A549 (cell line): ENCODE measurements around the gene THEMIS. TPM values are rescaled to one million over a fixed set of nuclear protein-coding genes. Genes with fewer than 3 reads are reported as not detected.
A peak's percentile ranks its signal among the peaks of the same experiment; 100 is the strongest.

Source experiments
- ATAC-seq, 2 experiments: fragments of 200-7000 bp in 1 of 2; fragments of >200 bp in 1 of 2; cut with Nextera tagmentation in 1 of 2; cut with Tn5 transposase in 1 of 2; 3 replicates each; pipeline versions ENCODE4 v1.8.0 to v1.9.1; 2018 to 2020; ENCODE audit warnings: mild to moderate bottlenecking in 1 of 2, moderate library complexity in 1 of 2
- CTCF ChIA-PET: fragments of 300-600 bp; sonication (Branson Sonifier 250); formaldehyde crosslinking; extraction: SDS; loops from one replicate; lab custom pipeline; 2021; ENCODE audit warnings: antibody characterized with exemption, inconsistent platforms; lab: Yijun Ruan, JAX
- POLR2A ChIA-PET: fragments of 350-600 bp; formaldehyde crosslinking; extraction: SDS; loops from one replicate; lab custom pipeline; 2021; ENCODE audit warnings: antibody characterized with exemption, inconsistent platforms; lab: Yijun Ruan, JAX
- DNase-seq, 2 experiments: peaks; one replicate each; pipeline versions ENCODE4 v3.0.0 to v3.0.0-alpha.2; 2011 to 2016; ENCODE audit warnings: low read depth in 1 of 2, low spot score in 1 of 2
- FAIRE-seq: peaks from 2 replicates; lab custom pipeline; 2011; peaks lifted over from hg19 to GRCh38; lab: Jason Lieb, UNC
- H3K27ac ChIP-seq, 2 experiments: fragments of >200 bp; sonication (Bioruptor Twin); formaldehyde crosslinking; 3 replicates each; pipeline ENCODE4 v1.5.1; 2016 to 2017
- H3K4me1 ChIP-seq: fragments of >200 bp; sonication (Bioruptor Twin); formaldehyde crosslinking; 3 replicates; pipeline ENCODE4 v1.6.1; 2016
- H3K4me2 ChIP-seq: fragments of >200 bp; sonication (Bioruptor Twin); formaldehyde crosslinking; 3 replicates; pipeline ENCODE4 v1.6.1; 2016
- H3K4me3 ChIP-seq: fragments of >200 bp; sonication (Bioruptor Twin); formaldehyde crosslinking; 3 replicates; pipeline ENCODE4 v1.5.1; 2016
- H3K9me3 ChIP-seq: fragments of >200 bp; sonication (Bioruptor Twin); formaldehyde crosslinking; 3 replicates; pipeline ENCODE4 v1.6.1; 2016
- BHLHE40 ChIP-seq: IDR thresholded peaks from 2 replicates; pipeline ENCODE4 v1.6.1; 2012; ENCODE audit warnings: low read depth, low read length, inconsistent platforms
- CBX2 ChIP-seq: fragments of 200-600 bp; sonication (generic); IDR thresholded peaks from 2 replicates; pipeline ENCODE4 v1.6.1; 2016; ENCODE audit warnings: low read depth, mild to moderate bottlenecking, borderline replicate concordance
- CEBPB ChIP-seq, 2 experiments: fragments of >200 bp in 1 of 2; sonication (Bioruptor Twin) in 1 of 2; formaldehyde crosslinking in 1 of 2; IDR thresholded peaks; 2 replicates each; pipeline ENCODE4 v1.6.1; 2012 to 2016
- CHD4 ChIP-seq: fragments of 200-600 bp; sonication (generic); IDR thresholded peaks from 2 replicates; pipeline ENCODE4 v1.6.1; 2016; ENCODE audit warnings: antibody characterized with exemption, mild to moderate bottlenecking, borderline replicate concordance
- EHMT2 ChIP-seq: fragments of 200-600 bp; sonication (generic); IDR thresholded peaks from 2 replicates; pipeline ENCODE4 v1.6.1; 2016; ENCODE audit warnings: antibody characterized with exemption, low read depth, mild to moderate bottlenecking, moderate library complexity
- ELK1 ChIP-seq: fragments of 150-350 bp; IDR thresholded peaks from 2 replicates; pipeline ENCODE4 v1.6.1; 2014; ENCODE audit warnings: low read depth, mild to moderate bottlenecking, low read length
- EP300 ChIP-seq, 2 experiments: fragments of >200 bp; sonication (Bioruptor Twin); formaldehyde crosslinking; IDR thresholded peaks; 2 replicates in 1 of 2; 3 replicates in 1 of 2; pipeline ENCODE4 v1.6.1; 2016 to 2017
- ESRRA ChIP-seq: fragments of 150-350 bp; IDR thresholded peaks from 2 replicates; pipeline ENCODE4 v1.6.1; 2014; ENCODE audit warnings: mild to moderate bottlenecking, low read length, borderline replicate concordance
- FOSL2 ChIP-seq, 2 experiments: fragments of 450-650 bp in 1 of 2; fragments of >200 bp in 1 of 2; sonication (Bioruptor Twin) in 1 of 2; formaldehyde crosslinking; IDR thresholded peaks; 2 replicates each; pipeline versions ENCODE4 v1.5.0 to v1.6.1; 2016 to 2020; ENCODE audit warnings: mild to moderate bottlenecking in 1 of 2, moderate library complexity in 1 of 2
- GATA3 ChIP-seq: IDR thresholded peaks from 2 replicates; pipeline ENCODE4 v1.6.1; 2012; ENCODE audit warnings: borderline replicate concordance
- HES2 ChIP-seq: fragments of >200 bp; sonication (Bioruptor Twin); formaldehyde crosslinking; IDR thresholded peaks from 2 replicates; pipeline ENCODE4 v1.6.1; 2016
- HOXB13 ChIP-seq: fragments of 250-450 bp; sonication (Bioruptor Pico); IDR thresholded peaks from 2 replicates; pipeline ENCODE4 v1.5.0; 2020; ENCODE audit warnings: low read depth, mild to moderate bottlenecking, moderate library complexity
- HOXB5 ChIP-seq: fragments of 250-450 bp; sonication (Bioruptor Pico); IDR thresholded peaks from 2 replicates; pipeline ENCODE4 v1.5.0; 2020; ENCODE audit warnings: mild to moderate bottlenecking, moderate library complexity
- KDM1A ChIP-seq: fragments of 200-600 bp; sonication (generic); IDR thresholded peaks from 2 replicates; pipeline ENCODE4 v1.6.1; 2016; ENCODE audit warnings: low read depth, mild to moderate bottlenecking
- KDM5A ChIP-seq: fragments of 200-600 bp; sonication (generic); IDR thresholded peaks from 2 replicates; pipeline ENCODE4 v1.6.1; 2016; ENCODE audit warnings: antibody characterized with exemption, mild to moderate bottlenecking
- RAD21 ChIP-seq, 2 experiments: fragments of >200 bp in 1 of 2; sonication (Bioruptor Twin) in 1 of 2; formaldehyde crosslinking in 1 of 2; IDR thresholded peaks in 1 of 2; conservative IDR thresholded peaks in 1 of 2; 2 replicates in 1 of 2; 3 replicates in 1 of 2; pipeline ENCODE4 v1.6.1; 2012 to 2018; ENCODE audit warnings: inconsistent platforms in 1 of 2
- RARB ChIP-seq: fragments of 250-450 bp; sonication (Bioruptor Pico); IDR thresholded peaks from 2 replicates; pipeline ENCODE4 v1.8.0; 2021; ENCODE audit warnings: mild to moderate bottlenecking, moderate library complexity
- RFX5 ChIP-seq: fragments of 450-650 bp; IDR thresholded peaks from 2 replicates; pipeline ENCODE4 v1.7.1; 2014; ENCODE audit warnings: antibody characterized with exemption, mild to moderate bottlenecking, moderate library complexity
- RNF2 ChIP-seq: fragments of 200-600 bp; sonication (generic); IDR thresholded peaks from 2 replicates; pipeline ENCODE4 v1.6.1; 2016; ENCODE audit warnings: low read depth, mild to moderate bottlenecking, antibody characterized with exemption, moderate library complexity, borderline replicate concordance
- SMC3 ChIP-seq: fragments of >200 bp; sonication (Bioruptor Twin); formaldehyde crosslinking; IDR thresholded peaks from 3 replicates; pipeline ENCODE4 v1.6.1; 2018; ENCODE audit warnings: inconsistent platforms
- ZNF302 ChIP-seq: fragments of 250-450 bp; sonication (Bioruptor Pico); IDR thresholded peaks from 2 replicates; pipeline ENCODE4 v1.9.0; 2021; ENCODE audit warnings: inconsistent platforms, mild to moderate bottlenecking, moderate library complexity
- ZSCAN20 ChIP-seq: fragments of 250-450 bp; sonication (Bioruptor Pico); IDR thresholded peaks from 2 replicates; pipeline ENCODE4 v1.8.0; 2022; ENCODE audit warnings: mild to moderate bottlenecking, moderate library complexity
- WGBS: methylation state at CpG from one replicate; pipeline ENCODE4 v1.1.6; 2017; ENCODE audit errors: missing lambda C conversion rate; 5-methylcytosine and 5-hydroxymethylcytosine counted together
- polyA plus RNA-seq, 4 experiments: library from polyadenylated mRNA; depleted of rRNA in 3 of 4; stranded (reverse); fragments of >200 nt; fragmentation: RNase III in 1 of 4; extraction: RNeasy Plus Mini Kit Qiagen cat#74134 plus additional on column Dnase treatment in 1 of 4; gene quantifications; 2 replicates in 3 of 4; 3 replicates in 1 of 4; pipeline ENCODE4 v1.2.3, GENCODE V29; 2011 to 2017
- TF ChIP-seq, protein P1 (sequence below): fragments of >200 bp; sonication (Bioruptor Twin); formaldehyde crosslinking; IDR thresholded peaks from 3 replicates; pipeline ENCODE4 v1.5.1; 2016
- TF ChIP-seq, protein P2 (sequence below): IDR thresholded peaks from 2 replicates; pipeline ENCODE4 v1.6.1; 2012
- TF ChIP-seq, protein P3 (sequence below): fragments of 250-450 bp; sonication (Bioruptor Pico); IDR thresholded peaks from 2 replicates; pipeline ENCODE4 v1.5.0; 2021; ENCODE audit warnings: mild to moderate bottlenecking, moderate library complexity, borderline replicate concordance

The THEMIS gene
- polyA plus RNA-seq, 2 of the 4 experiments (the other 2 are of a cell fraction) = not detected

DNA sequence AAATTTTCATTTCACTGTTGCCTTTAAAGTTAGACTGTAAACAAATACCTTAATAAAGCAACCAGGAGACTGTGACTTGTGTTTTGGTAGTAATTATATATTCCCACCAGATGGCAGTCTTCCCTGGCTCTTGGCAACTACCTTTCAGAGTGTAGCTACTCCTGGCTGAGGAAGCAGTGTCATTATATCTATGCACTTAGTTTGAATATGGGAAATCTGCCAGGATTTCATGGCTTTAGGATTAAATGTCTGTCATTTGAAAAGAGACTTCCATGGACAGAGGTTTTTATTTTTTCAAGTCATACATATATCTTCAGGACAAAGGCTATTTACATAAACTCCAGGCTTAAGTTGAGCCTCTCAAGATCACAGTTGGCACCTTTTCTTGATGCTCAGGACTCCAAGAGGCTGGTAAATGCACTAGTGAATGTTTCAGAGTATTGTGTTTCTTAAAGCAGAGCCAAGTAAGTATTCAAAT lies 163.8 kb downstream of the THEMIS start:
- TF ChIP-seq RARB (CRISPR knock-in tag) (no peak), RAD21 (conservative IDR thresholded peaks at IDR 0.05 in 1 of 2, IDR thresholded peaks at IDR 0.05 in 1 of 2) (peak; percentile 75 to 77), CHD4 (no peak), FOSL2 (IDR thresholded peaks at IDR 0.05) (no peak), FOSL2 (CRISPR knock-in tag; IDR thresholded peaks at IDR 0.05) (no peak), RFX5 (no peak), ELK1 (no peak), ESRRA (no peak), SMC3 (peak; percentile 74), ZNF302 (CRISPR knock-in tag) (no peak), HOXB5 (CRISPR knock-in tag) (no peak), BHLHE40 (no peak), KDM5A (no peak), EP300 (IDR thresholded peaks at IDR 0.05) (no peak), CEBPB (IDR thresholded peaks at IDR 0.05) (no peak), GATA3 (no peak), HOXB13 (CRISPR knock-in tag) (no peak), KDM1A (no peak)
- TF ChIP-seq, protein P1, sequence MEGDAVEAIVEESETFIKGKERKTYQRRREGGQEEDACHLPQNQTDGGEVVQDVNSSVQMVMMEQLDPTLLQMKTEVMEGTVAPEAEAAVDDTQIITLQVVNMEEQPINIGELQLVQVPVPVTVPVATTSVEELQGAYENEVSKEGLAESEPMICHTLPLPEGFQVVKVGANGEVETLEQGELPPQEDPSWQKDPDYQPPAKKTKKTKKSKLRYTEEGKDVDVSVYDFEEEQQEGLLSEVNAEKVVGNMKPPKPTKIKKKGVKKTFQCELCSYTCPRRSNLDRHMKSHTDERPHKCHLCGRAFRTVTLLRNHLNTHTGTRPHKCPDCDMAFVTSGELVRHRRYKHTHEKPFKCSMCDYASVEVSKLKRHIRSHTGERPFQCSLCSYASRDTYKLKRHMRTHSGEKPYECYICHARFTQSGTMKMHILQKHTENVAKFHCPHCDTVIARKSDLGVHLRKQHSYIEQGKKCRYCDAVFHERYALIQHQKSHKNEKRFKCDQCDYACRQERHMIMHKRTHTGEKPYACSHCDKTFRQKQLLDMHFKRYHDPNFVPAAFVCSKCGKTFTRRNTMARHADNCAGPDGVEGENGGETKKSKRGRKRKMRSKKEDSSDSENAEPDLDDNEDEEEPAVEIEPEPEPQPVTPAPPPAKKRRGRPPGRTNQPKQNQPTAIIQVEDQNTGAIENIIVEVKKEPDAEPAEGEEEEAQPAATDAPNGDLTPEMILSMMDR = peak; percentile 70
- H3K4me1 ChIP-seq = no peaks in the 10 kb centered on the region

GRCh38 chr6:127732927-127733326 lies 167.9 kb downstream of the THEMIS start:
- Histone ChIP-seq H3K27ac (no peak overlapping the region), H3K9me3 (no peaks in the 10 kb centered on the region), H3K4me1 (no peaks in the 10 kb centered on the region), H3K4me3 (no peak overlapping the region), H3K4me2 (no peak overlapping the region)
- no peak for ATAC-seq
- no peak for FAIRE-seq
- ChIA-PET POLR2A (no interaction called here), CTCF (no interaction called here)
- no peak for TF ChIP-seq EP300 (IDR thresholded peaks at IDR 0.05)
- TF ChIP-seq KDM1A = no peak
- no peak for TF ChIP-seq KDM5A
- TF ChIP-seq ZSCAN20 (CRISPR knock-in tag) = no peak
- TF ChIP-seq RNF2 = no peak
- TF ChIP-seq, protein P2, sequence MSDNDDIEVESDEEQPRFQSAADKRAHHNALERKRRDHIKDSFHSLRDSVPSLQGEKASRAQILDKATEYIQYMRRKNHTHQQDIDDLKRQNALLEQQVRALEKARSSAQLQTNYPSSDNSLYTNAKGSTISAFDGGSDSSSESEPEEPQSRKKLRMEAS = no peak
- no peak for TF ChIP-seq HOXB13 (CRISPR knock-in tag)
- TF ChIP-seq CBX2 = no peak
- TF ChIP-seq EHMT2 = no peak
- no peak for TF ChIP-seq HES2
- TF ChIP-seq, protein P3, sequence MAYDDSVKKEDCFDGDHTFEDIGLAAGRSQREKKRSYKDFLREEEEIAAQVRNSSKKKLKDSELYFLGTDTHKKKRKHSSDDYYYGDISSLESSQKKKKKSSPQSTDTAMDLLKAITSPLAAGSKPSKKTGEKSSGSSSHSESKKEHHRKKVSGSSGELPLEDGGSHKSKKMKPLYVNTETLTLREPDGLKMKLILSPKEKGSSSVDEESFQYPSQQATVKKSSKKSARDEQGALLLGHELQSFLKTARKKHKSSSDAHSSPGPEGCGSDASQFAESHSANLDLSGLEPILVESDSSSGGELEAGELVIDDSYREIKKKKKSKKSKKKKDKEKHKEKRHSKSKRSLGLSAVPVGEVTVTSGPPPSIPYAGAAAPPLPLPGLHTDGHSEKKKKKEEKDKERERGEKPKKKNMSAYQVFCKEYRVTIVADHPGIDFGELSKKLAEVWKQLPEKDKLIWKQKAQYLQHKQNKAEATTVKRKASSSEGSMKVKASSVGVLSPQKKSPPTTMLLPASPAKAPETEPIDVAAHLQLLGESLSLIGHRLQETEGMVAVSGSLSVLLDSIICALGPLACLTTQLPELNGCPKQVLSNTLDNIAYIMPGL (CRISPR knock-in tag) = no peak
- no peak for TF ChIP-seq RARB (CRISPR knock-in tag)
- DNase-seq = no peak
- 45% methylated on average over 3 of the region's 3 CpGs for WGBS

More for the DNA sequence above, 163.8 kb downstream of the THEMIS start:
- POLR2A ChIA-PET = no interaction called here
- Histone ChIP-seq H3K27ac (no peak overlapping the region), H3K4me2 (no peak overlapping the region), H3K4me3 (no peak overlapping the region), H3K9me3 (no peaks in the 10 kb centered on the region)
- CTCF ChIA-PET = interaction anchor here (0.6 to 1.7 kb wide), 8 partner anchors 9 to 1507 kb away, joined by 3 to 7 read pairs (median 3); partner anchors contain the start of gene PTPRK
- DNase-seq = peak; percentile 25 to 57
- peak; percentile 90 to 94 for ATAC-seq
- no peak for FAIRE-seq
